ENCODE data around the gene CDYL2. TPM values are rescaled to one million over a fixed set of nuclear protein-coding genes. Genes with fewer than 3 reads are reported as not detected.

CDYL2 gene
- total RNA-seq, 1 experiment from 2014 or later = 8.2 TPM

GRCh38 chr16:80704751-80705505 lies 99.5 kb downstream of the CDYL2 start (continued):
- no peak for TF ChIP-seq CREM (CRISPR knock-in tag; IDR thresholded peaks at IDR 0.05)

DNA sequence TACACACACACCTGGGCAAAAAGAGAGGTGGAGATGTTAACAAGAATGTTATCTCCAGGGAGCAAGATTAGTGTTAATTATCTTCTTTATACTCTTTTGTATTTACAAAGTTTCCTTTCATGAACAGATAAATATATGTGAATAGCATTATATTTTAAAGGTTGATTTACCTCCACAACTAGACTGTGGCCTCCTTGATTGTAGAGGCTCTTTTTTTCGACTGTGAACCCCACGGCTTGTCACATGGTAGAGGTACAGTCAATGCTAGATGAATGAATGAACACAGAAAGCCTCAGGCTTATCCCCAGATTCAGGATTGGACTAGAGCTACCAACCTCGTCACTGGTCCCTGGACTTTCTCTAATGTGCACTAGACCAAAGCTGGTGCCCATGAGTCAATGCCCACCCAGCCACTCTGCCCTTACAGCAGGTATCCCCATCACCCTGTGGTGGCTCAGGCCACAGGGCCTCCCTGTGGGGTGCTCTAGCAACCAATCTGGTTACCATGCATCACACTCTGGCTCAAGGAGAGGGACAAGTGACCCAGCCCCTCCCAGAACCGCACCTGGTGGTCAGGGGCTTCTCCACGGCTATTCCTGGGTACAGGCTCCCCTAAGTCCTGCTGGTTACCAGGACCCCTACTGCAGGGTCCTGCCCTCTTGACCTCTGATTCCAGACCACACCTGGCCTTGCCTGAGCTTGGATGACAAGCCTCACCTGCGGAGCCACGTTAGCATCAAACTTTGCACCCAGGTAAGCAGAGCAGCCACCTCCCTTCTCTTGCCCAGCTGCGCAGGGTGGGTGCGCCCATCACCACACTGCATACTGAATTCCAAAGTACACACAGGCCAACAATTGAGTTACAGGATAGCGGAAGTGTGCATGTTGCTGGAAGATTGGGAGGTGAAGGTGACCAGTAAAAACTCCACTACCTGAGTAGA lies 101.0 kb downstream of the CDYL2 start:
- TF ChIP-seq SOX15 (CRISPR knock-in tag; IDR thresholded peaks at IDR 0.05) (no peak), GABPB1 (CRISPR knock-in tag; IDR thresholded peaks at IDR 0.05) (no peak), ZNF121 (CRISPR knock-in tag; IDR thresholded peaks at IDR 0.05) (no peak), USF1 (CRISPR knock-in tag; IDR thresholded peaks at IDR 0.05) (no peak), ZNF263 (CRISPR knock-in tag; IDR thresholded peaks at IDR 0.05; ENCODE audit: low read depth) (no peak)
- TF ChIP-seq, protein P1, sequence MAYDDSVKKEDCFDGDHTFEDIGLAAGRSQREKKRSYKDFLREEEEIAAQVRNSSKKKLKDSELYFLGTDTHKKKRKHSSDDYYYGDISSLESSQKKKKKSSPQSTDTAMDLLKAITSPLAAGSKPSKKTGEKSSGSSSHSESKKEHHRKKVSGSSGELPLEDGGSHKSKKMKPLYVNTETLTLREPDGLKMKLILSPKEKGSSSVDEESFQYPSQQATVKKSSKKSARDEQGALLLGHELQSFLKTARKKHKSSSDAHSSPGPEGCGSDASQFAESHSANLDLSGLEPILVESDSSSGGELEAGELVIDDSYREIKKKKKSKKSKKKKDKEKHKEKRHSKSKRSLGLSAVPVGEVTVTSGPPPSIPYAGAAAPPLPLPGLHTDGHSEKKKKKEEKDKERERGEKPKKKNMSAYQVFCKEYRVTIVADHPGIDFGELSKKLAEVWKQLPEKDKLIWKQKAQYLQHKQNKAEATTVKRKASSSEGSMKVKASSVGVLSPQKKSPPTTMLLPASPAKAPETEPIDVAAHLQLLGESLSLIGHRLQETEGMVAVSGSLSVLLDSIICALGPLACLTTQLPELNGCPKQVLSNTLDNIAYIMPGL (CRISPR knock-in tag; IDR thresholded peaks at IDR 0.05) = no peak
- peaks cover 2% of the 10 kb centered on the region; the same call in 1 of the 2 replicates for H3K27me3 Mint-ChIP-seq (ENCODE audit: low read depth)
- no peak for ATAC-seq
- DNase-seq (ENCODE audit: low spot score) = no peak
- ChIA-PET CTCF (no interaction called here), POLR2A (no interaction called here)
- H3K4me3 Mint-ChIP-seq = no peak overlapping the region
- H3K4me1 Mint-ChIP-seq = peaks cover 11% of the 10 kb centered on the region
- peaks cover 18% of the 10 kb centered on the region for H3K9me3 Mint-ChIP-seq
- H3K27ac Mint-ChIP-seq = no peak overlapping the region
- no peaks in the 10 kb centered on the region for H3K36me3 Mint-ChIP-seq

- Mint-ChIP-seq H3K36me3 (no peaks in the 10 kb centered on the region), H3K27ac (no peak overlapping the region), H3K4me3 (no peak overlapping the region), H3K27me3 (ENCODE audit: low read depth) (peaks cover 2% of the 10 kb centered on the region; the same call in 1 of the 2 replicates), H3K9me3 (peaks cover 14% of the 10 kb centered on the region), H3K4me1 (peaks cover 11% of the 10 kb centered on the region)
- DNase-seq (ENCODE audit: low spot score) (no peak), ATAC-seq (no peak)
- no peak for TF ChIP-seq ETV6 (CRISPR knock-in tag; IDR thresholded peaks at IDR 0.05)
- TF ChIP-seq AR (CRISPR knock-in tag; IDR thresholded peaks at IDR 0.05) = no peak
- TF ChIP-seq ZSCAN18 (CRISPR knock-in tag; IDR thresholded peaks at IDR 0.05) = no peak
- TF ChIP-seq, protein P2, sequence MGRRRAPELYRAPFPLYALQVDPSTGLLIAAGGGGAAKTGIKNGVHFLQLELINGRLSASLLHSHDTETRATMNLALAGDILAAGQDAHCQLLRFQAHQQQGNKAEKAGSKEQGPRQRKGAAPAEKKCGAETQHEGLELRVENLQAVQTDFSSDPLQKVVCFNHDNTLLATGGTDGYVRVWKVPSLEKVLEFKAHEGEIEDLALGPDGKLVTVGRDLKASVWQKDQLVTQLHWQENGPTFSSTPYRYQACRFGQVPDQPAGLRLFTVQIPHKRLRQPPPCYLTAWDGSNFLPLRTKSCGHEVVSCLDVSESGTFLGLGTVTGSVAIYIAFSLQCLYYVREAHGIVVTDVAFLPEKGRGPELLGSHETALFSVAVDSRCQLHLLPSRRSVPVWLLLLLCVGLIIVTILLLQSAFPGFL (CRISPR knock-in tag; IDR thresholded peaks at IDR 0.05; ENCODE audit: borderline replicate concordance) = no peak
- TF ChIP-seq NR1H2 (CRISPR knock-in tag; IDR thresholded peaks at IDR 0.05) = no peak
- TF ChIP-seq USF1 (CRISPR knock-in tag; IDR thresholded peaks at IDR 0.05) = no peak
- no peak for TF ChIP-seq ATF6 (CRISPR knock-in tag; IDR thresholded peaks at IDR 0.05)
- TF ChIP-seq ZNF512 (CRISPR knock-in tag; IDR thresholded peaks at IDR 0.05; ENCODE audit: borderline replicate concordance) = no peak
- no peak for TF ChIP-seq NFYB (CRISPR knock-in tag; conservative IDR thresholded peaks at IDR 0.05; ENCODE audit: low read depth)
- TF ChIP-seq SOX15 (CRISPR knock-in tag; IDR thresholded peaks at IDR 0.05) = no peak
- no peak for TF ChIP-seq FOXP1 (CRISPR knock-in tag; IDR thresholded peaks at IDR 0.05; ENCODE audit: borderline replicate concordance)
- TF ChIP-seq TP53 (CRISPR knock-in tag; IDR thresholded peaks at IDR 0.05) = no peak
- POLR2A ChIA-PET = interaction anchor here (0.6 kb wide), 1 partner anchor 26 kb away, joined by 7 read pairs; no protein-coding TSS in a partner anchor
- CTCF ChIA-PET = no interaction called here
Measured at GRCh38 chr16:80702696-80703095, 101.7 kb downstream of the CDYL2 start.
